Measurements from ENCODE around the gene RNF168.

DNA sequence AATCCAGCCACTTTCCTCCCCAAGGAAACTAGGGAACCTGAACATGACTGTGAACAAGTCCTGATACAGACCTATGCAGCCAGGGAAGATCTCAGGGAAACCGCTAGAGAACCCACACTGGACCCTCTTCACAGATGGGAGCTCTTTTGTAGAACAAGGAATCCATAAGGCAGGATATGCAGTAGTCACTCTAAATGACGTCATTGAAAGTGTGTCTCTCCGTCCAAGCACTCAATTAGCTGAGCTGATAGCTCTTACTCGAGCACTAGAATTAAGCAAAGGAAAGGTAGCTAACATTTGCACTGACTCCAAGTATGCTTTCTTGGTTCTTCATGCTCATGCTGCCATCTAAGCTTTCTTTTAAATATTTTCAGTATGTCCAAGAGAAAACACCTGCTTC is 21.6 kb upstream of the RNF168 start:
- no peak for TF ChIP-seq CTCF (IDR thresholded peaks at IDR 0.05)
- TF ChIP-seq, protein P1, sequence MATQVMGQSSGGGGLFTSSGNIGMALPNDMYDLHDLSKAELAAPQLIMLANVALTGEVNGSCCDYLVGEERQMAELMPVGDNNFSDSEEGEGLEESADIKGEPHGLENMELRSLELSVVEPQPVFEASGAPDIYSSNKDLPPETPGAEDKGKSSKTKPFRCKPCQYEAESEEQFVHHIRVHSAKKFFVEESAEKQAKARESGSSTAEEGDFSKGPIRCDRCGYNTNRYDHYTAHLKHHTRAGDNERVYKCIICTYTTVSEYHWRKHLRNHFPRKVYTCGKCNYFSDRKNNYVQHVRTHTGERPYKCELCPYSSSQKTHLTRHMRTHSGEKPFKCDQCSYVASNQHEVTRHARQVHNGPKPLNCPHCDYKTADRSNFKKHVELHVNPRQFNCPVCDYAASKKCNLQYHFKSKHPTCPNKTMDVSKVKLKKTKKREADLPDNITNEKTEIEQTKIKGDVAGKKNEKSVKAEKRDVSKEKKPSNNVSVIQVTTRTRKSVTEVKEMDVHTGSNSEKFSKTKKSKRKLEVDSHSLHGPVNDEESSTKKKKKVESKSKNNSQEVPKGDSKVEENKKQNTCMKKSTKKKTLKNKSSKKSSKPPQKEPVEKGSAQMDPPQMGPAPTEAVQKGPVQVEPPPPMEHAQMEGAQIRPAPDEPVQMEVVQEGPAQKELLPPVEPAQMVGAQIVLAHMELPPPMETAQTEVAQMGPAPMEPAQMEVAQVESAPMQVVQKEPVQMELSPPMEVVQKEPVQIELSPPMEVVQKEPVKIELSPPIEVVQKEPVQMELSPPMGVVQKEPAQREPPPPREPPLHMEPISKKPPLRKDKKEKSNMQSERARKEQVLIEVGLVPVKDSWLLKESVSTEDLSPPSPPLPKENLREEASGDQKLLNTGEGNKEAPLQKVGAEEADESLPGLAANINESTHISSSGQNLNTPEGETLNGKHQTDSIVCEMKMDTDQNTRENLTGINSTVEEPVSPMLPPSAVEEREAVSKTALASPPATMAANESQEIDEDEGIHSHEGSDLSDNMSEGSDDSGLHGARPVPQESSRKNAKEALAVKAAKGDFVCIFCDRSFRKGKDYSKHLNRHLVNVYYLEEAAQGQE (IDR thresholded peaks at IDR 0.05): no peak
- no peak for TF ChIP-seq EP300 (IDR thresholded peaks at IDR 0.05)
- no peak for TF ChIP-seq KDM1A (IDR thresholded peaks at IDR 0.05; ENCODE audit: low read depth)
- no peak for TF ChIP-seq EHMT2 (IDR thresholded peaks at IDR 0.05; ENCODE audit: low read depth)
- no peak for TF ChIP-seq CHD2 (IDR thresholded peaks at IDR 0.05; ENCODE audit: low read length, partially characterized antibody)
- no peak for TF ChIP-seq MYC (IDR thresholded peaks at IDR 0.05; ENCODE audit: borderline replicate concordance, low read length)
